ENCODE results near the gene SH3TC1. TPM values are rescaled to one million over a fixed set of nuclear protein-coding genes. Genes with fewer than 3 reads are reported as not detected.
A peak's percentile ranks its signal among the peaks of the same experiment; 100 is the strongest.

Gene SH3TC1
- total RNA-seq, 4 donors from 2014 or later, result 13.7 to 18.7 (median 15.2) TPM

DNA sequence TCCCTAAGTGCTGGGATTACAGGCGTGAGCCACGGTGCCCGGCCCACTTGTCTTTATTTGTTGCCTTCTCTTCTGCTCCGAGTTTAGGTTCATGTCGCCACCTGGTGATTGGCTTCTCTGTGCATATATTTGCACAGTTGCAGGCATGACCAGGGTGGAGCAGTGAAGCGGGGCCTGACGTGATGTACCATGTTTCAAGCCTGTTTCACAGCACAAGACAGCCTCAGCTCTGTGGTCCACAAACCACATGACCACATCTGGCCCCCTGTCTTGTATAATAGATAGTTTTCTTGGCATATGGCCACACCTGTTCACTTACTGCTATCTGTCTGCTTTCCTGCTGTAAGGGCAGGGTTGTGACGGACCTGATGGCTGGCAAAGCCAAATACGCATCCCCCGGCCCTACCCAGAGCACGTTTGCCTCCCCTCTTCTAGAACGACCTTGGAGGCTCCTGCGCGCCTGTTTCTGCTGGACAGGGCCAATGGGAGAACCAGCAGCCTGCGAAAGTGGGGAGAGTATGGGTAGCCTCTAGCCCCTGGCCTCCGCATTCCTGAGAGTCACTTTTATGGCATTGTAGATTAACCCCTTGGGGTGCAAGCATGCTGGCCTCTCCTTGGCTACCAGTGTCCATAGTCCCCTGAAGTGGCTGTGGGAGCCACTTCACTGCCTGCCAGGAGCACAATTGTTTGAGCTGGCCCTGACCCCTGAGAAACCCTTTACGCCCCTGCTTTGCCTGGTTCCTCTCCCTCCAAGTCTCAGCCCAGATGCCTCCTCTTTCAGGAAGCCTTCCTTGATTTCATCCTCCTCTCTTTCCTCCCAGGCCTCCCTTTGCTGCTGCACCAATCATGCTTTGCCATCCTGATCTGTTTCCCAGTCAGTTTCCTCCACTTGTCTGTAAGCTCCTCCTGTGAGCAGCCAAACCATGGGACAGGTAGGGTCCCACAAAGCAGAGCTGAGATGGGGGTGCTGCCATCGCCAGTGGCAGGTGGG lies 6.0 kb upstream of the SH3TC1 start:
- intact Hi-C loops (cut with DNase I), result no loop called here
- Histone ChIP-seq H3K27me3 (no peaks in the 10 kb centered on the region), H3K27ac (replicated peaks in 1 of 4) (peak overlapping the region in 1 of 4 donors; percentile 36), H3K36me3 (no peaks in the 10 kb centered on the region), H3K4me1 (peaks cover 42 to 56% (median 52%) of the 10 kb centered on the region in 4 donors), H3K9me3 (no peaks in the 10 kb centered on the region), H3K4me3 (no peak overlapping the region)
- peak in 1 of 3 experiments; percentile 23 for TF ChIP-seq CTCF (IDR thresholded peaks at IDR 0.05)
- no peak for TF ChIP-seq EP300 (IDR thresholded peaks at IDR 0.05)
- DNase-seq (ENCODE audit: extremely low spot score), result no peak
- 53% methylated on average over 13 of the region's 18 CpGs for WGBS

DNA sequence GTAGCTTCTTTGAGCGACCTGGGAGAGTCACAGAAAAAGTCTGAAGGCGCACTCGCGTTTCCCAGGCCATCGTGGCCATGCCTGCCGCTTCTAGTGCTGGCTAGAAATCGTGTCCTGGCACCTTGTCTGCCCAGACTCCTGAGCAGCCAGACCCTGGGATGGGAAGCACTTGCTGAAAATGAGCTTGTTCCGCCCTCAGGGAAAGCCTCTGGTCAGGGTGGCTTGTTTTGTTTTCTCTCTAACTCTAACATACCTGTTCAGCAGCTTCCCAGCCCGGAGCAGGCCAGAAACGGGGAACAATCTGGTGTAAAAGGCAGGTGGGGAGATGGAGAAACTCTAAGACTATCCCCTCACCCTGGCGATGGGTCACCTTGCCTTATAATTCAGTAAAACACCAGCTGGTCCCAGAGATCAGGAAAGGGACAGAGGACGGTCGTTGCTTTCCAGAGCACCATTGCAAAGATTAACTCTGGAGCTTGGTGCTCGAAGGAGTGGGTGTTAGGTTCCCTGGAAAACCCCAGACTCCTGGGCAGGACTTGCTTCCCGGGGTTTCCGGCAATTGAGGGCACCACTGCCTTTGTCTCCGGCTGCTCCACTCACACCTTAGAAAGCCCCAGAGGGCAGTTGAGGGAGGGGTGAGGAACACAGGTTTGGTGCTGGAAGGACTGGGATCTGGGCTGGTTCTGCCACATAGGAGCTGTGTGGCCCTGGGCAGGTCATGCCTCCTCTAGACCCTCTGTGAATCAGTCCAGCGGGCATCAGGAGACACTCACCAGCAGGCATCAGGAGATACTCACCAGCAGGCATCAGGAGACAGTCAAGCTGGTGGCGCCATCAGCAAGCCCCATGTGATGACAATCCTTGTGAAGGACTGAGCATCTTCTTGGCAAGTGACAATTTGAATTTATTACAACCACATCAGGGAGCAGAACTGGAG lies 4.5 kb upstream of the SH3TC1 start:
- TF ChIP-seq POLR2AphosphoS5 (IDR thresholded peaks at IDR 0.05) (no peak), CTCF (IDR thresholded peaks at IDR 0.05) (no peak), EP300 (IDR thresholded peaks at IDR 0.05) (no peak), POLR2A (IDR thresholded peaks at IDR 0.05; ENCODE audit: low read depth) (no peak)
- Histone ChIP-seq H3K4me1 (peaks cover 42 to 59% (median 53%) of the 10 kb centered on the region in 4 donors), H3K9me3 (no peaks in the 10 kb centered on the region), H3K27me3 (no peaks in the 10 kb centered on the region), H3K4me3 (no peak overlapping the region), H3K27ac (replicated peaks in 1 of 4) (no peak overlapping the region), H3K36me3 (no peaks in the 10 kb centered on the region)
- intact Hi-C loops (cut with DNase I), result no loop called here
- DNase-seq (ENCODE audit: extremely low spot score), result no peak
- WGBS, result 74% methylated on average over 16 of the region's 19 CpGs

- Histone ChIP-seq H3K4me3 (no peak overlapping the region), H3K27me3 (no peaks in the 10 kb centered on the region), H3K36me3 (no peaks in the 10 kb centered on the region), H3K4me1 (peaks cover 42 to 58% (median 53%) of the 10 kb centered on the region in 4 donors), H3K9me3 (no peaks in the 10 kb centered on the region), H3K27ac (replicated peaks in 1 of 4) (no peak overlapping the region)
- no peak for TF ChIP-seq EP300 (IDR thresholded peaks at IDR 0.05)
- TF ChIP-seq POLR2AphosphoS5 (IDR thresholded peaks at IDR 0.05), result no peak
- TF ChIP-seq POLR2A (IDR thresholded peaks at IDR 0.05; ENCODE audit: low read depth), result no peak
- TF ChIP-seq CTCF (IDR thresholded peaks at IDR 0.05), result no peak
- intact Hi-C loops (cut with DNase I), result no loop called here
- no peak for DNase-seq (ENCODE audit: extremely low spot score)
- WGBS, result 51% methylated on average over 7 of the region's 7 CpGs
These were observed 3.7 kb upstream of the SH3TC1 start for GRCh38 chr4:8195431-8195830.

DNA sequence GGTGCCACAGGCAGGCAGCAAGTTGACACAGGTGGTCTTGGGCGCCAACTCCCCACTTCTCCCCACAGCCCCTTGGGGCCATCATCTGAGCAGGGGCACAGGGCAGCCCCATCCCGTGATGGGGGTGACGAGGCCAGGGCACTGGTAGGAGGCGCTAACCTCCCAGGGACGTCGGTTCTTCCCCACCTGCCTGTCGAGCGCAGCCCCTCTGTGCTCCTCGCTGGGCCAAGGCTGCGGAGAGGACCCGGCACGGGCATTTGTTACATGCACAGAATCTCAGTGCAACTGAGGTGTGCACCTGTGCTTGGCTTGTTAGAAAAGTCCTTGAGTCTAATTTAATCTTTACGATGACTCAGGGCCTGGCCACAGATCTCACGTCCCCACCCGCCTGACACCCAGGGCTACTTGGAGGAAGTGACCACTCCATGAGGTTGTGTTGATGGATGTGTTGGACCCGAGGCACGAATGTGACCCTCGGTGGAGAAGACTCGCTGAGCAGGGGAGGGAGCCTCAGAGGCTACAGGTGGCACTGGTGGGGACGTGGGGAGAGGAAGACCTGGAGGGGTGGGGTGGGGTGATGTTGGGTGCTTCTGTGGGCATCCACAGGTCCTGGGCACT lies 3.1 kb upstream of the SH3TC1 start:
- no peaks in the 10 kb centered on the region for H3K27me3 ChIP-seq
- no peak overlapping the region for H3K4me3 ChIP-seq
- intact Hi-C loops (cut with DNase I), result no loop called here
- TF ChIP-seq POLR2A (IDR thresholded peaks at IDR 0.05; ENCODE audit: low read depth) (no peak), CTCF (IDR thresholded peaks at IDR 0.05) (no peak), EP300 (IDR thresholded peaks at IDR 0.05) (no peak), POLR2AphosphoS5 (IDR thresholded peaks at IDR 0.05) (no peak)
- 66% methylated on average over 8 of the region's 20 CpGs for WGBS
- H3K4me1 ChIP-seq, result peaks cover 41 to 57% (median 50%) of the 10 kb centered on the region in 4 donors
- no peak for DNase-seq (ENCODE audit: extremely low spot score)
- no peaks in the 10 kb centered on the region for H3K9me3 ChIP-seq
- H3K27ac ChIP-seq (replicated peaks in 1 of 4), result no peak overlapping the region
- H3K36me3 ChIP-seq, result no peaks in the 10 kb centered on the region

All from esophagus muscularis mucosa (tissue), 4 donors.